ENCODE measurements around the gene ARHGAP44.

DNA sequence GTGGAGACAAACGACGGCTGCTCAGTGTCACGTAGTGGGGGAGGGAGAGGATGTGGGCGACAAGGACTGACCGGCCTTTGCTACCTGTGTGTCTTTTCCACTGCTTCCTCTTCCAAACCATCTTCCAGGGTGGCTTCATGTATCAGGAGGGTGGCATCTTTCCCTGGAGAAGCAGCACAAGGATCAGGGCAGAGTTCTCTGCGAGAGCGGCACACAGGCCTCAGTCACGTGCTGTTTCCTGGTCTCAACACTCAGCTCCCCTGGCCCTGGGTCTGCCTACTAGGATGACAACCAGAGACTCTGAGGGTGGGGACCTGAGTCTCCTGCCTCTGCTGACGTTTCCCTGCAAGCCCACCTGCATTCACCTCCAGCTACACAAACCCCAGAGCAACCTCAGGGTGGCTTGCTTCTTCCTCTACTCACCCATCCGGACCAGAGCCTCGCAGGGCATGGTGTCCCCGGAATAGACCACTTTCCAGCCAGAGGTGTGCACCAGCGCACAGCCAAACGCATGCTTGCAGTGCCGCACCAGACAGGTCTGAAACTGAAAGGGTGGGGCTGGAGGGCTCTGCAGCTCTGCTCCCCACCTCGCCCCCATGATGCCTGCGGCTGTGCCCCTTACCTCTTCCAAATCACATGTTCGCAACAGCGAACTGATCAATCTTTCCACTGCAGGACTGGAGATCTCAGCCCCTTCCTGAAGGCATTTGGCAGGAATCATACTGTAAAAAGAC lies 205.2 kb downstream of the ARHGAP44 start:
- no peak for TF ChIP-seq CTCF (conservative IDR thresholded peaks at IDR 0.05)
- no peak for TF ChIP-seq ZFX (IDR thresholded peaks at IDR 0.05)
